Keratinocyte (primary cell): ENCODE data around the gene CCDC85C.

Experiments used
- EZH2 ChIP-seq: IDR thresholded peaks from one replicate; pipeline ENCODE4 v1.6.1; 2012; ENCODE audit warnings: inconsistent platforms, mild to moderate bottlenecking, low read length, moderate library complexity
- TF ChIP-seq, protein P1 (sequence below), 3 experiments: IDR thresholded peaks in 1 of 3; conservative IDR thresholded peaks in 1 of 3; optimal IDR thresholded peaks in 1 of 3; 2 replicates in 2 of 3; 3 replicates in 1 of 3; pipeline versions ENCODE3 to v1.5.1; 2011; ENCODE audit warnings: low read length in 3 of 3, mild to moderate bottlenecking in 3 of 3, moderate library complexity in 2 of 3, control low read depth in 1 of 3, inconsistent platforms in 1 of 3; ENCODE audit not compliant: insufficient read depth in 2 of 3; ENCODE audit errors: extremely low read depth in 1 of 3

DNA sequence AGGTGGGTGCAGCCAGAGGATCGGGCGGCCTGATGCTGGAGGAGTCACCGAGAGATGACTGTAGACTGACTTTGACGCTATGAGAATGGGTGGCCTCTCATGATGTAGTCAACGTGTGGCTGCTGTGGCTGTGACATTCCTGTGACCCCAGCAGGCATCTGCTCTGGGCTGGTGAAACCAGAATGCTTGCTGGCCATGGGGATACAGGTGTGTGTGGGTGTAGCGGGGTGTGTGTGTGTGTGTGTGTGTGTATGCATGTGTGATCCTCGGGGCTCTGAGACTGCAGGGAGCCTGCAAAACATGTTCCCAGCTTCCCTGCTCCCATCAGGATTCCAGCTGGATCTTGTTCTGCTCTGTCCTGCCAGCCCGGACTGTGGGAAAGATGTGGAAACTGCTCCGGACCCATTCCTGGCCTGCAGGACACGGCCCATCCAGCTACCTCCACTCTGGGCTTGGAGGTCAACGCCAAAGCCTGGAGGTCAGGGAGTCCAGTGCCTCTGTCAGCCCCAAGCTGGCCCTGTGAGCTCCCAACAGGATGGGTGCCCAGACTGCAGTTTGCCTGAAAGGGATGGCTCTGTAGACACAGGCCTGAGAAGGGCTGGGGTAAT lies 22.1 kb upstream of the CCDC85C start:
- TF ChIP-seq, protein P1, sequence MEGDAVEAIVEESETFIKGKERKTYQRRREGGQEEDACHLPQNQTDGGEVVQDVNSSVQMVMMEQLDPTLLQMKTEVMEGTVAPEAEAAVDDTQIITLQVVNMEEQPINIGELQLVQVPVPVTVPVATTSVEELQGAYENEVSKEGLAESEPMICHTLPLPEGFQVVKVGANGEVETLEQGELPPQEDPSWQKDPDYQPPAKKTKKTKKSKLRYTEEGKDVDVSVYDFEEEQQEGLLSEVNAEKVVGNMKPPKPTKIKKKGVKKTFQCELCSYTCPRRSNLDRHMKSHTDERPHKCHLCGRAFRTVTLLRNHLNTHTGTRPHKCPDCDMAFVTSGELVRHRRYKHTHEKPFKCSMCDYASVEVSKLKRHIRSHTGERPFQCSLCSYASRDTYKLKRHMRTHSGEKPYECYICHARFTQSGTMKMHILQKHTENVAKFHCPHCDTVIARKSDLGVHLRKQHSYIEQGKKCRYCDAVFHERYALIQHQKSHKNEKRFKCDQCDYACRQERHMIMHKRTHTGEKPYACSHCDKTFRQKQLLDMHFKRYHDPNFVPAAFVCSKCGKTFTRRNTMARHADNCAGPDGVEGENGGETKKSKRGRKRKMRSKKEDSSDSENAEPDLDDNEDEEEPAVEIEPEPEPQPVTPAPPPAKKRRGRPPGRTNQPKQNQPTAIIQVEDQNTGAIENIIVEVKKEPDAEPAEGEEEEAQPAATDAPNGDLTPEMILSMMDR (optimal IDR thresholded peaks at IDR 0.05 in 1 of 3, IDR thresholded peaks at IDR 0.05 in 1 of 3, conservative IDR thresholded peaks at IDR 0.05 in 1 of 3; ENCODE audit: extremely low read depth in 1 of 3, insufficient read depth in 2 of 3, low read length in 3 of 3), result no peak
- TF ChIP-seq EZH2, result no peak
